Measurements from ENCODE around the gene ATF5.

Gene ATF5

DNA sequence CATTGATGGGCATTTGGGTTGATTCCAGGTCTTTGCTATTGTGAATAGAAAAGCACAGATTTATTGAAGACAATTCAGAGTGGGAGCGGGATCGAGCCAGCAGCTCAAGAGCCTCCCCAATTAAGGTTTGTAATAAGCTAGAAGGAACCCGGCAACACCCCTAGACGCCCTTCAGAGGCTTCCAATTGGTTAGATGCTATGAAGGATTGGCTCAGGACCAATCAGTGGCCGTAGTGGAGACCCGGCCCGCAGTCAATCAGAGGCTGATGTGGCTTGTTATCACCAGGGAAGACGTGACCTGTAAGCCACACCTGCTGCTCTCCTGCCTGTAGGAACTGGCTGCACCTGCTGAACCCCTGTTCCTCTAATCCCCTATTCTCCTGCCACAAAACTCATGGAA is 17.4 kb downstream of the ATF5 start:
- H3K27ac ChIP-seq, result no peak overlapping the region
- TF ChIP-seq, protein P1, sequence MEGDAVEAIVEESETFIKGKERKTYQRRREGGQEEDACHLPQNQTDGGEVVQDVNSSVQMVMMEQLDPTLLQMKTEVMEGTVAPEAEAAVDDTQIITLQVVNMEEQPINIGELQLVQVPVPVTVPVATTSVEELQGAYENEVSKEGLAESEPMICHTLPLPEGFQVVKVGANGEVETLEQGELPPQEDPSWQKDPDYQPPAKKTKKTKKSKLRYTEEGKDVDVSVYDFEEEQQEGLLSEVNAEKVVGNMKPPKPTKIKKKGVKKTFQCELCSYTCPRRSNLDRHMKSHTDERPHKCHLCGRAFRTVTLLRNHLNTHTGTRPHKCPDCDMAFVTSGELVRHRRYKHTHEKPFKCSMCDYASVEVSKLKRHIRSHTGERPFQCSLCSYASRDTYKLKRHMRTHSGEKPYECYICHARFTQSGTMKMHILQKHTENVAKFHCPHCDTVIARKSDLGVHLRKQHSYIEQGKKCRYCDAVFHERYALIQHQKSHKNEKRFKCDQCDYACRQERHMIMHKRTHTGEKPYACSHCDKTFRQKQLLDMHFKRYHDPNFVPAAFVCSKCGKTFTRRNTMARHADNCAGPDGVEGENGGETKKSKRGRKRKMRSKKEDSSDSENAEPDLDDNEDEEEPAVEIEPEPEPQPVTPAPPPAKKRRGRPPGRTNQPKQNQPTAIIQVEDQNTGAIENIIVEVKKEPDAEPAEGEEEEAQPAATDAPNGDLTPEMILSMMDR (conservative IDR thresholded peaks at IDR 0.05), result no peak

GRCh38 chr19:49949742-49950589 is 21.0 kb downstream of the ATF5 start:
- TF ChIP-seq, protein P1 (conservative IDR thresholded peaks at IDR 0.05), result no peak
- H3K27ac ChIP-seq, result no peak overlapping the region

- H3K27ac ChIP-seq, result no peak overlapping the region
- TF ChIP-seq, protein P1 (conservative IDR thresholded peaks at IDR 0.05), result no peak
Observed at GRCh38 chr19:49950590-49950948, 21.6 kb downstream of the ATF5 start.

GRCh38 chr19:49950956-49951526 is 22.0 kb downstream of the ATF5 start:
- H3K27ac ChIP-seq, result no peak overlapping the region
- TF ChIP-seq, protein P1 (conservative IDR thresholded peaks at IDR 0.05), result no peak

- TF ChIP-seq, protein P1 (conservative IDR thresholded peaks at IDR 0.05), result no peak
- no peak overlapping the region for H3K27ac ChIP-seq
Observed at GRCh38 chr19:49951806-49952478, 22.9 kb downstream of the ATF5 start.

DNA sequence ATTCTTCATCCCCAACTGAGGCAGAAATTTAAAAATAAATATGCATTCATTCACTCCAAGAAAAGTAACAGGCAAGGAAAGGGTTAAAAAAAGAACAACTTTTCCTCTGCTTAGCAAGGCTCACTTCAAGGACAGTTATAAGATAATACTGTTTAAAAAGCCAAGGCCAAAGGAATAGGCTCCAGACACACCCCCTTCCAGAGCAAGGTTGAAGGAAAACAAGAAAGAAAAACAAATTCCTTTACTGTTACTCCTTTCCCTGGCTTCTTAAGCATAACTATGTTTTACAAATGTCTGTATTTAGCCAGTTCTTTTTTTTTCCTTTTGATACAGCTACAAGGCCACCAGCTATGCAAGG is 23.5 kb downstream of the ATF5 start:
- TF ChIP-seq, protein P1 (conservative IDR thresholded peaks at IDR 0.05), result no peak
- no peak overlapping the region for H3K27ac ChIP-seq

DNA sequence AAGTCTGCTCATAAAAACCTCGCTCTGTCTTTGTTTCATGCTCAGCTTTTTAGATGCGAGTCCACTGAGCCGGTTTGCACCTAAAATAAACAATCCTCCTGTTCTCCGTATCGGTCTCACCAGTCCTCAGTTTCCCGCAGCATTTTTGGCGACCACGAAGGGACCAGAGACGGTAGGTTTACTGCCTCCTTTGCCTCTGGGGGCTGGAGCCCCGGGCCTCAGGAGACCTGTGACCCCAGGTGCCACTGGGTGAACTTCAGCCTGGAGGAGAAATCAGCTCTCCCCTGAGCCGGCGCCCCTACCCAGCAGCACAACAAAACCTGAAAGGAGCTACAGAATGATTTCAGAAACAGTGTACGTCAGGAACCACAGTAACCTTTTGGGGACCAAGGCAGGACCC is 23.9 kb downstream of the ATF5 start:
- TF ChIP-seq, protein P1 (conservative IDR thresholded peaks at IDR 0.05), result no peak
- no peak overlapping the region for H3K27ac ChIP-seq
